ENCODE data around the gene MON2.

Gene MON2

DNA sequence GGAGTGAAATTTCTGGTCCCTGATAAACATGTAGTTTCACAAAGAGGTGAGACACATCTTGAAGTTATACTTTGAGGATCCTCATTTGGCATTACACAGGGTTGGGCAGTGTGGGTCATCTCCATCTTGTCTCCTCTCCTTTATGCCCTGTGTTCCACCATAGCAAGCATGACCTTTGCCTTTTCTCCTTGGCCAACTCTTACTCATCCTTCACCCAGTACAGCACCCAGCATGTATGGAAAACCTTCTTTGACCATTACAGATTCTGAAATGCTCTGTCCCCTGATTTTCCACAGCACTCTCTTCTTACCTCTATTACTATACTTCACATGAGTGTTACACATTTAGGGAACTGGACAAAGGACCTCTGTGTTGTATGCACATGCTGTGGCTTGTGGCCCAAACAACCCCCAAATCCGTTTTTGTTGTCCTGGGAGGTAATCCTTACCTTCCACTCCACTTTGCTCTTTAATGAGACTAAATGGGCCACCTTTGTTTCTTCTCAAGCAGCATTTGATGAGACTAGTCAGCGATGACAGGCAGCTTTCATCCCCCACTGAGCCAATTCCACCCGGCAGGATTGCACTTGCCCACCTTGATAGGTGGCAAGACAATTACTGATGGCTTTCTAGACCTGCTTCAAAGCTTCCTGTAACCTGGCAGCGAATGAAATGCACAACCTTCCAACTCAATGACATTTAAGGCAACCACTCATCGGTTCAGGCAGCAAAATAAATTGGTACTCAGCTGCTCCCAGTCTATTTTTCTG, 163.5 kb downstream of the MON2 start:
- peak overlapping the region; percentile 39 for H3K56ac ChIP-seq (ENCODE audit: low read length)

DNA sequence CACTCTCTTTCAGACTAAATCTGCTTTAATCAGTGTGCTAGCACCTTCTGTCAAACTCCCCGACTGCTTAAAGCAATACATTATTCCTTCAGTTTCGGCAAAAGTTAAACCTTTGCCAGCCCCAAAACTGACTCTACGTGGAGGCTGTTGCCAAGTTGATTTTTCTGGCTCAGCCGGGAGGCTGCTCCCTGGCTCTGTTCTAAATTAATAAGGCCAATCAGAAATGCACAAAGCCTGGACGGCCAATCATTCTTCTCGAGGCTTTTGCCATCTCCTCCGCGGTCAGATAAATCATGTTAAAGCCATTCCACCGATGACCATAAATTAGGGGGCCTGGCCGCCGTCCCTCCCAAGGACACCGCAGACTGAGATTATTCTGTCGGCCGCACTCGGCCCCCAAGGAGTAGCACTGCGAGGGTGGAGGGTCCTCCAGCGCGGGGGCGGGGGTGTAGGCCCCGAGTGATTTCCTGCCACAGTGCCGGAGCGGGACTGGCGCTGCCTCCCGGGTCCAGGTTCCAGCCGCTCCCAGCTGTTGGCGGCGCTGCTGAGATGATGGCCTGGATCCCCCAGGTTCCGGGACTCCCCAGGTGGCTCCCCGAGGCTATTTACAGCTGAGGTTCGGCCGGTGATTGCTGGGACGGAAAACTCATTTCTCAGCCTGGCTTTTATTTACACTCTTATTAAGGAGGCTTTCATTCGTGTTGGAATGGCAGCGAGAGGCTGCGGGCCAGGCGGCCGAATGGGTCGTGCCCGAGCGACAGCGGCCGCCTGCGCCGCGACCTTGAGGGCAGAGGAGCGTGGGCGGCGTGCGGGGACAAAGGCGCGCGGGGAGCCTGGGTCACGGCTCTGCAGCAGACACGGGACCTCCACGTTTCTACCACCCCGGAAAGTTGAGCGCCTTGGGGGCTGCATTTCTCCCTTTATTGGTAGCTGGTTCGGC, 165.1 kb downstream of the MON2 start:
- Histone ChIP-seq H4K5ac (ENCODE audit: low read length) (no peak overlapping the region), H3K9ac (ENCODE audit: low read length) (peak overlapping the region; percentile 75), H3K18ac (ENCODE audit: low read length) (peak overlapping the region; percentile 54), H3K27ac (ENCODE audit: low read depth, low read length) (peak overlapping the region; percentile 60), H2BK5ac (ENCODE audit: low read length) (peak overlapping the region; percentile 43), H2AK5ac (ENCODE audit: low read length) (no peak overlapping the region), H3K79me2 (ENCODE audit: control insufficient read depth, insufficient read depth, low read length) (no peaks in the 10 kb centered on the region), H3K27me3 (ENCODE audit: insufficient read depth, low read length, poor library complexity) (no peaks in the 10 kb centered on the region), H3K4me3 (ENCODE audit: low read length) (no peak overlapping the region), H2BK15ac (replicated peaks; ENCODE audit: low read depth) (no peak overlapping the region), H3K36me3 (ENCODE audit: control insufficient read depth, insufficient read depth, low read length) (no peaks in the 10 kb centered on the region), H3K4ac (ENCODE audit: low read depth, low read length) (peak overlapping the region; percentile 66), H3K56ac (ENCODE audit: low read length) (peak overlapping the region; percentile 87), H3K4me2 (ENCODE audit: low read length) (peak overlapping the region; percentile 51), H4K8ac (ENCODE audit: low read depth, low read length) (peak overlapping the region; percentile 77), H3K4me1 (ENCODE audit: control insufficient read depth, low read depth, low read length) (peaks cover 12% of the 10 kb centered on the region), H3K79me1 (ENCODE audit: low read length) (no peaks in the 10 kb centered on the region), H2BK120ac (ENCODE audit: low read depth, low read length) (peak overlapping the region; percentile 33), H3K23ac (ENCODE audit: low read length) (peak overlapping the region; percentile 18)
- WGBS (ENCODE audit: extremely low coverage, insufficient coverage, low lambda C conversion rate) = no CpG with 5 or more reads among the region's 58 CpGs
- DNase-seq = peak; percentile 67

More for the DNA sequence above, 163.5 kb downstream of the MON2 start:
- H3K18ac ChIP-seq (ENCODE audit: low read length) = peak overlapping the region; percentile 65
- H3K9ac ChIP-seq (ENCODE audit: low read length) = no peak overlapping the region
- H3K4me1 ChIP-seq (ENCODE audit: control insufficient read depth, low read depth, low read length) = peaks cover 12% of the 10 kb centered on the region
- H4K5ac ChIP-seq (ENCODE audit: low read length) = no peak overlapping the region
- H2BK5ac ChIP-seq (ENCODE audit: low read length) = no peak overlapping the region
- H2AK5ac ChIP-seq (ENCODE audit: low read length) = no peak overlapping the region
- no peak overlapping the region for H2BK120ac ChIP-seq (ENCODE audit: low read depth, low read length)
- no peak overlapping the region for H3K4me2 ChIP-seq (ENCODE audit: low read length)
- no peaks in the 10 kb centered on the region for H3K79me1 ChIP-seq (ENCODE audit: low read length)
- no peak overlapping the region for H4K8ac ChIP-seq (ENCODE audit: low read depth, low read length)
- no peak overlapping the region for H3K4me3 ChIP-seq (ENCODE audit: low read length)
- H3K79me2 ChIP-seq (ENCODE audit: control insufficient read depth, insufficient read depth, low read length) = no peaks in the 10 kb centered on the region
- no peak overlapping the region for H3K23ac ChIP-seq (ENCODE audit: low read length)
- H3K27ac ChIP-seq (ENCODE audit: low read depth, low read length) = no peak overlapping the region
- no peak overlapping the region for H3K4ac ChIP-seq (ENCODE audit: low read depth, low read length)
- H3K27me3 ChIP-seq (ENCODE audit: insufficient read depth, low read length, poor library complexity) = no peaks in the 10 kb centered on the region
- DNase-seq = no peak
- no peak overlapping the region for H2BK15ac ChIP-seq (replicated peaks; ENCODE audit: low read depth)
- H3K36me3 ChIP-seq (ENCODE audit: control insufficient read depth, insufficient read depth, low read length) = no peaks in the 10 kb centered on the region
- WGBS (ENCODE audit: extremely low coverage, insufficient coverage, low lambda C conversion rate) = no CpG with 5 or more reads among the region's 5 CpGs

DNA sequence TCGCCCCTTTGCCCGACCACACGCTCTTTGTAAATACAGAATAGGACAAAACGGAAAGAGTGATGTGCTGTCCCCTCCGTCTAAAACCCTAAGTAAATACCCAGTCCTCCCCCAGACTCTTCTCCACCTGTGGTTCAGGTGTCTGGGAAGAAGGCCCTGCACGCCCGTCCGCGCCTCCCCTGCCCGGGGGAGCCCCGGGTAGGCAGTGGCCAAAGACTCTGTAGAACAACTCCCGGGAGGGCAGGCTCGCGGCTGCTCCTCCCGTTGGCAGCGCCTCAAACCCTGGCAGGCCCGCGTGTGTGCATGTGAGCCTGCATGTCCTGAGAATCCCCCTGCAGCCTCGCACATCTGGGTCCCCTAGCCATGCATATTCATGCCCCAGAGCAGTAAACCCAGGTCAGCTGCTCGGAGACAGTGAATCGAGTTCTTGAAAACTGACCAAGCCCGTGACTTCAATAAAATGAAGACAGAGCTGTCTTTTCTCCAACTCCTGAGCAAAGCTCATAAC, 165.8 kb downstream of the MON2 start:
- no CpG with 5 or more reads among the region's 22 CpGs for WGBS (ENCODE audit: extremely low coverage, insufficient coverage, low lambda C conversion rate)
- H2BK5ac ChIP-seq (ENCODE audit: low read length) = no peak overlapping the region
- H3K18ac ChIP-seq (ENCODE audit: low read length) = peak overlapping the region; percentile 54
- peak overlapping the region; percentile 60 for H3K27ac ChIP-seq (ENCODE audit: low read depth, low read length)
- no peak overlapping the region for H4K8ac ChIP-seq (ENCODE audit: low read depth, low read length)
- H3K36me3 ChIP-seq (ENCODE audit: control insufficient read depth, insufficient read depth, low read length) = no peaks in the 10 kb centered on the region
- H3K79me2 ChIP-seq (ENCODE audit: control insufficient read depth, insufficient read depth, low read length) = no peaks in the 10 kb centered on the region
- peak overlapping the region; percentile 33 for H2BK120ac ChIP-seq (ENCODE audit: low read depth, low read length)
- H3K4me2 ChIP-seq (ENCODE audit: low read length) = peak overlapping the region; percentile 51
- peaks cover 12% of the 10 kb centered on the region for H3K4me1 ChIP-seq (ENCODE audit: control insufficient read depth, low read depth, low read length)
- H3K23ac ChIP-seq (ENCODE audit: low read length) = peak overlapping the region; percentile 18
- H3K27me3 ChIP-seq (ENCODE audit: insufficient read depth, low read length, poor library complexity) = no peaks in the 10 kb centered on the region
- H2BK15ac ChIP-seq (replicated peaks; ENCODE audit: low read depth) = no peak overlapping the region
- peak; percentile 59 for DNase-seq
- no peak overlapping the region for H3K4me3 ChIP-seq (ENCODE audit: low read length)
- no peak overlapping the region for H4K5ac ChIP-seq (ENCODE audit: low read length)
- no peak overlapping the region for H2AK5ac ChIP-seq (ENCODE audit: low read length)
- peak overlapping the region; percentile 29 for H3K4ac ChIP-seq (ENCODE audit: low read depth, low read length)
- peak overlapping the region; percentile 75 for H3K9ac ChIP-seq (ENCODE audit: low read length)
- no peaks in the 10 kb centered on the region for H3K79me1 ChIP-seq (ENCODE audit: low read length)
- H3K56ac ChIP-seq (ENCODE audit: low read length) = peak overlapping the region; percentile 87

DNA sequence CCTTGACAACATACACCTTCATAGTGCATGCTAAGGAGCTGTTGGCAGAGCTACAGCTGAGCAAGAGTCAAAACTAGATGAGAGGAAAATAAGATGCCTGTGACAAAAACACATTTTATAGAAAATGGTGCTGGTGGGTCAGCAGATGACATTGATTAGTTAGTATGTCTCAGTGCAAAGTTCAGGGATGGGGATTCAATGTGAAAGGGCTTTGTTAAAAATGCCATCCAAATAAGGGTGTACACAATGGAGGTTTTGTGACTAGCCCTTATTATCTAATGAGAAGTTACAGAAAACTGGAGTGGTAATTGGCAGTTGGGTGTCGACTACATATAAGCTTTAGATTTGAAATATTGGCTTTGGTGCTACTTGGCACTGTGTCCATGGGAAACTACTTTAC, 169.0 kb downstream of the MON2 start:
- Histone ChIP-seq H4K5ac (ENCODE audit: low read length) (no peak overlapping the region), H3K79me1 (ENCODE audit: low read length) (no peaks in the 10 kb centered on the region), H3K4ac (ENCODE audit: low read depth, low read length) (no peak overlapping the region), H3K4me1 (ENCODE audit: control insufficient read depth, low read depth, low read length) (peaks cover 6% of the 10 kb centered on the region), H3K79me2 (ENCODE audit: control insufficient read depth, insufficient read depth, low read length) (no peaks in the 10 kb centered on the region), H3K4me2 (ENCODE audit: low read length) (no peak overlapping the region), H3K23ac (ENCODE audit: low read length) (no peak overlapping the region), H3K9ac (ENCODE audit: low read length) (no peak overlapping the region), H2AK5ac (ENCODE audit: low read length) (peak overlapping the region; percentile 96), H4K8ac (ENCODE audit: low read depth, low read length) (no peak overlapping the region), H2BK5ac (ENCODE audit: low read length) (no peak overlapping the region), H2BK15ac (replicated peaks; ENCODE audit: low read depth) (peak overlapping the region; percentile 23), H3K36me3 (ENCODE audit: control insufficient read depth, insufficient read depth, low read length) (no peaks in the 10 kb centered on the region), H3K56ac (ENCODE audit: low read length) (no peak overlapping the region), H2BK120ac (ENCODE audit: low read depth, low read length) (no peak overlapping the region), H3K27ac (ENCODE audit: low read depth, low read length) (no peak overlapping the region), H3K27me3 (ENCODE audit: insufficient read depth, low read length, poor library complexity) (no peaks in the 10 kb centered on the region), H3K4me3 (ENCODE audit: low read length) (no peak overlapping the region), H3K18ac (ENCODE audit: low read length) (peak overlapping the region; percentile 86)
- no peak for DNase-seq
- WGBS (ENCODE audit: extremely low coverage, insufficient coverage, low lambda C conversion rate) = no CpG with 5 or more reads among the region's 1 CpG

DNA sequence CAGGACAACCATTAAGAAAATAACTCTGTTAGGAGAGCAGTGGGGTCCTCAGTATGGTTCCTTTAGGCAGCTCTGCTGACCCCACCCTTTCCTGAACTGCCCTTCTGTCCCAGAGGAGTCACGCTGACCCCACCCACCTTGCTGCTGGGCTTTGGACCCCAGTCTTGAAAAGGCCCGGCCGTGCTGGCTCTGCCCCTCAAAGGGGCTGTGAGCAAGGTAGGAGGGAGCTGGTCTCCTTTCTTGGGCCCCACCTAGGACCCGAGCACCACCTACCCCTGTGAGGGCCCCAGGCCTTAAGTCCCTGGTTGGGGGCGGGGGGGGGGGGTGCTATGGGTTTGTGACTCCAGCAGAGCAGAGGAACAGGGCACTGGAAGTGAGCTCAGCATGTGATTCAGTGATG, 171.1 kb downstream of the MON2 start:
- DNase-seq = no peak
- Histone ChIP-seq H4K8ac (ENCODE audit: low read depth, low read length) (no peak overlapping the region), H3K23ac (ENCODE audit: low read length) (no peak overlapping the region), H3K79me1 (ENCODE audit: low read length) (no peaks in the 10 kb centered on the region), H3K4ac (ENCODE audit: low read depth, low read length) (peak overlapping the region; percentile 79), H3K18ac (ENCODE audit: low read length) (peak overlapping the region; percentile 96), H3K36me3 (ENCODE audit: control insufficient read depth, insufficient read depth, low read length) (no peaks in the 10 kb centered on the region), H3K4me3 (ENCODE audit: low read length) (no peak overlapping the region), H3K9ac (ENCODE audit: low read length) (no peak overlapping the region), H3K79me2 (ENCODE audit: control insufficient read depth, insufficient read depth, low read length) (no peaks in the 10 kb centered on the region), H4K5ac (ENCODE audit: low read length) (no peak overlapping the region), H2BK15ac (replicated peaks; ENCODE audit: low read depth) (no peak overlapping the region), H3K56ac (ENCODE audit: low read length) (peak overlapping the region; percentile 59), H2BK5ac (ENCODE audit: low read length) (no peak overlapping the region), H3K27me3 (ENCODE audit: insufficient read depth, low read length, poor library complexity) (no peaks in the 10 kb centered on the region), H2BK120ac (ENCODE audit: low read depth, low read length) (peak overlapping the region; percentile 3), H3K4me2 (ENCODE audit: low read length) (no peak overlapping the region), H2AK5ac (ENCODE audit: low read length) (no peak overlapping the region), H3K27ac (ENCODE audit: low read depth, low read length) (no peak overlapping the region), H3K4me1 (ENCODE audit: control insufficient read depth, low read depth, low read length) (peaks cover 3% of the 10 kb centered on the region)
- no CpG with 5 or more reads among the region's 5 CpGs for WGBS (ENCODE audit: extremely low coverage, insufficient coverage, low lambda C conversion rate)
